HG03469 (cell line): ENCODE measurements around the gene TPRX1.

Experiments
- ATAC-seq: cut with Tn5 transposase; IDR thresholded peaks from one replicate; pipeline ENCODE4 v1.9.1; 2021; ENCODE audit warnings: mild to moderate bottlenecking, moderate library complexity, moderate number of reproducible peaks; ENCODE audit not compliant: unreplicated experiment

The TPRX1 gene

DNA sequence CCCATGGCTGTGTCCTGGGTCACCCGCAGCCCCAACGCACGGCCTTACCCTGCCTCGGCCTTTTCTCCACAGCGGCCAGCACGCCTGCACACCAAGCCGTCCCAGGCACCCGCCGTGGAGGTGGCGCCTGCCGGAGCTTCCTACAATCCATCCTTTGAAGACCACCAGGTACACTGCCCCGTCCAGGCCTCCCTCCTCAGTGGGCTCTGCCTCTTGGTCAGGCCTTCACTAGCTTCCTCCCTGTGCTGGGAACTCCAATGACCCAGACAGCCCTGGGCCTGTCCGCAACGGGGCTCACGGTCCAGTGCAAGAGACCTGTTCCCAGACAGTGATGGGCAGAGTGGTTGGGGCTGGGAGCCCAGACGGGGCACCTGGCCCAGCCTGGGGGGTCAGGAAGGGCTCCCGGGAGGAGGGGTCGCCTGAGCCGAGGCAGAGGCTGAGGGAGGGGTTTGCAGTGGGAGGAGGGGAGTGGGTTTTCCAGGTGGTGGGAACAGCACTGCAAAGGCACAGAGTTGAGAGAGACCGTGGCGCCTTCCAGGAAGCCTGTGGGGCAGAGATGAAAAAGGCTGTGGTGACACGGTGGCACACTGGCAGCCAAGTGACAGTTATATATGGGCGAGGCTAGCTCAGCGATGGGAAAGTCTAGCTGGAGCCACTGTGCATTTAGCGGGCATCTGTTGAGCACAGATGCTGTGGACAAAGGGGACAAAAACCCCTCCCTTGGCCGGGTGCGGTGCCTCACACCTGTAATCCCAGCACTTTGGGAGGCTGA, 51.7 kb downstream of the TPRX1 start:
- no peak for ATAC-seq
